Measurements from ENCODE around the gene SRL. TPM values are rescaled to one million over a fixed set of nuclear protein-coding genes. Genes with fewer than 3 reads are reported as not detected.

Gene SRL
- total and polyA plus RNA-seq, 5 donors: 255 to 395 (median 343) TPM

GRCh38 chr16:4182581-4183236 is 59.2 kb downstream of the SRL start:
- DNase-seq (no peak), ATAC-seq (no peak)
- H3K27me3 ChIP-seq (ENCODE audit: control insufficient read depth, insufficient read depth): no peaks in the 10 kb centered on the region
- no peaks in the 10 kb centered on the region for H3K4me1 ChIP-seq (ENCODE audit: control insufficient read depth, insufficient read depth, low read length)
- H3K27ac ChIP-seq (ENCODE audit: low read length): peak overlapping the region; percentile 65
- intact Hi-C loops (cut with DNase I): loop anchor here in 2 of 4 donors (5.0 to 10.0 kb wide), 2 partner anchors 65 to 198 kb away; partner anchors contain the start of gene ADCY9 (in 1 of the 2)
- no peaks in the 10 kb centered on the region for H3K9me3 ChIP-seq (ENCODE audit: control insufficient read depth, low read length)
- 92% methylated on average over 23 of the region's 23 CpGs for WGBS
- peak overlapping the region; percentile 43 for H3K4me3 ChIP-seq (ENCODE audit: low read length)

DNA sequence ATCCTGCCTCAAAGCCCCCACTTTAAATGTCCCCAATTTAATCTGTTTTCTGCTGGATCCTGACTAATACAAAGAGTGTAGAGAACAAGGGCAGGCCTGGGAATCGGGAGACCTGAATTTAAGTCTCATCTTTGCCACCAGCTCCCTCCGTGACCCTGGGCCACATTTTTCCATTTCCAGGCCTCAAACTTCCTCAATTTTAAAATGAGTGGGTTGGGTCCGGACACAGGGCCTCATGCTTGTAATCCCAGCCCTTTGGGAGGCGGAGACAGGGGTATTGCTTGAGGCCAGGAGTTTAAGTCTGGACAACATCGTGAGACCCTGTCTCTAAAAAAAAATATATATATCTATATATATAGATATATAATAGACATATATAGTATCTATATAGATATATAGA is 61.4 kb downstream of the SRL start:
- intact Hi-C loops (cut with DNase I): loop anchor here in 2 of 4 donors (5.0 to 10.0 kb wide), 2 partner anchors 63 to 196 kb away; partner anchors contain the start of gene ADCY9 (in 1 of the 2)
- DNase-seq (no peak), ATAC-seq (no peak)
- no peak overlapping the region for H3K4me3 ChIP-seq (ENCODE audit: low read length)
- no peaks in the 10 kb centered on the region for H3K9me3 ChIP-seq (ENCODE audit: control insufficient read depth, low read length)
- WGBS: 71% methylated on average over 5 of the region's 5 CpGs
- H3K27me3 ChIP-seq (ENCODE audit: control insufficient read depth, insufficient read depth): no peaks in the 10 kb centered on the region
- no peaks in the 10 kb centered on the region for H3K4me1 ChIP-seq (ENCODE audit: control insufficient read depth, insufficient read depth, low read length)
- no peak overlapping the region for H3K27ac ChIP-seq (ENCODE audit: low read length)

- intact Hi-C loops (cut with DNase I): loop anchor here in 3 of 4 donors (5.0 to 10.0 kb wide), 4 partner anchors 55 to 385 kb away; partner anchors contain the start of gene ADCY9 (in 1 of the 3)
- Histone ChIP-seq H3K27me3 (ENCODE audit: control insufficient read depth, insufficient read depth) (no peaks in the 10 kb centered on the region), H3K4me3 (ENCODE audit: low read length) (no peak overlapping the region), H3K9me3 (ENCODE audit: control insufficient read depth, low read length) (no peaks in the 10 kb centered on the region), H3K4me1 (ENCODE audit: control insufficient read depth, insufficient read depth, low read length) (no peaks in the 10 kb centered on the region), H3K27ac (ENCODE audit: low read length) (no peak overlapping the region)
- ATAC-seq: no peak
- no peak for DNase-seq
- WGBS: 80% methylated on average over 8 of the region's 8 CpGs
Observed at GRCh38 chr16:4179763-4180260, 62.1 kb downstream of the SRL start.

GRCh38 chr16:4179020-4179419 is 62.9 kb downstream of the SRL start:
- Histone ChIP-seq H3K27me3 (ENCODE audit: control insufficient read depth, insufficient read depth) (no peaks in the 10 kb centered on the region), H3K4me1 (ENCODE audit: control insufficient read depth, insufficient read depth, low read length) (no peaks in the 10 kb centered on the region), H3K27ac (ENCODE audit: low read length) (no peak overlapping the region), H3K4me3 (ENCODE audit: low read length) (no peak overlapping the region), H3K9me3 (ENCODE audit: control insufficient read depth, low read length) (no peaks in the 10 kb centered on the region)
- intact Hi-C loops (cut with DNase I): loop anchor here in 3 of 4 donors (10.0 kb wide), 3 partner anchors 54 to 384 kb away; no protein-coding TSS in a partner anchor
- 72% methylated on average over 5 of the region's 5 CpGs for WGBS
- DNase-seq: peak in 2 of 3 donors; percentile 41 to 69
- ATAC-seq: no peak

DNA sequence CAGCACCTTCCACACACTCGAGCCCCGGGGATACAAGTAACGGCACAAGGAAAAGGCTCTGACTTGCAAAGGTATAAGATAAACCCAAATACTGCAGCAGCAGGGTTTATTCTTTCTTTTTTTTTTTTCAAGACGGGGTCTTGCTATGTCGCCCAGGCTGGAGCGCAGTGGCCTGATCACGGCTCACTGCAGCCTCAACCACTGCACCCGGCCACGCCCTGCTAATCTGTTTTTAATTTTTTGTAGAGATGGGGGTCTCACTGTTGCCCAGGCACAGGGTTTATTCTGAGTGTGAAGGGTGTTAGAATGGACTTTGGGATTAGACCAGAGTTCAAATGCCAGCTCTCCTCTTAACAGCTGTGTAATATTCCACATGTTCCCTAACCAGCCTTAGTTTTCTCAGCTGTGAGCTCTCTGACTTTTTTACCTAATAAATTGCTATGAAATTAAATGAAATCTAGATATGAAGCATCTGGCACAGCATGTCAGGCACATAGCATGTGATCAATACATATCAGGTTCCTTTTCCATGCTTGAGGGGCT is 63.3 kb downstream of the SRL start:
- Histone ChIP-seq H3K27ac (ENCODE audit: low read length) (no peak overlapping the region), H3K4me3 (ENCODE audit: low read length) (no peak overlapping the region), H3K9me3 (ENCODE audit: control insufficient read depth, low read length) (no peaks in the 10 kb centered on the region), H3K4me1 (ENCODE audit: control insufficient read depth, insufficient read depth, low read length) (no peaks in the 10 kb centered on the region), H3K27me3 (ENCODE audit: control insufficient read depth, insufficient read depth) (no peaks in the 10 kb centered on the region)
- intact Hi-C loops (cut with DNase I): loop anchor here in 3 of 4 donors (10.0 kb wide), 3 partner anchors 54 to 384 kb away; no protein-coding TSS in a partner anchor
- 97% methylated on average over 9 of the region's 9 CpGs for WGBS
- DNase-seq (no peak), ATAC-seq (no peak)

- no peak overlapping the region for H3K27ac ChIP-seq (ENCODE audit: low read length)
- H3K4me3 ChIP-seq (ENCODE audit: low read length): no peak overlapping the region
- WGBS: 77% methylated on average over 5 of the region's 5 CpGs
- H3K4me1 ChIP-seq (ENCODE audit: control insufficient read depth, insufficient read depth, low read length): no peaks in the 10 kb centered on the region
- DNase-seq: no peak
- intact Hi-C loops (cut with DNase I): loop anchor here in 3 of 4 donors (10.0 kb wide), 3 partner anchors 52 to 382 kb away; no protein-coding TSS in a partner anchor
- no peaks in the 10 kb centered on the region for H3K27me3 ChIP-seq (ENCODE audit: control insufficient read depth, insufficient read depth)
- ATAC-seq: no peak
- no peaks in the 10 kb centered on the region for H3K9me3 ChIP-seq (ENCODE audit: control insufficient read depth, low read length)
Observed at GRCh38 chr16:4176906-4177417, 64.9 kb downstream of the SRL start.

DNA sequence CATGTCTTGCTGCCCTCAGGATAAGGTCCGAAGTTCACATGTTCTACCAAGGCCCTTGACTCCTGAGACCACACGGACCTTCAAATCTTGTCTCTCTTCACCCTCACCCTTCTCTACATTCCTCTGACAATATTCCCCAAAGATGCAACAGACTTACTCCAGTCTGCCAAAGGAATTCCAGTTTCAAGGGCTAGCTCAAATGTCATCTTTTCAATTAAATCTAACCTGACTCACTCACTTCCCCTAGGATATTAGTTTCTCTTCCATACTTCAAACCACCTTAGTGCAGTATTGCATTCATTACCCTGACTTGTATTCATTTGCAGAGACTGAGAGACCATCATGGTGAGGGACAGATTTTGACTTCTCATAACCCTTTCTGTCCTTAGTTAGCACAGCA is 66.0 kb downstream of the SRL start:
- H3K4me3 ChIP-seq (ENCODE audit: low read length): no peak overlapping the region
- H3K4me1 ChIP-seq (ENCODE audit: control insufficient read depth, insufficient read depth, low read length): no peaks in the 10 kb centered on the region
- intact Hi-C loops (cut with DNase I): loop anchor here in 3 of 4 donors (10.0 kb wide), 3 partner anchors 51 to 381 kb away; no protein-coding TSS in a partner anchor
- H3K27me3 ChIP-seq (ENCODE audit: control insufficient read depth, insufficient read depth): no peaks in the 10 kb centered on the region
- DNase-seq (no peak), ATAC-seq (no peak)
- H3K27ac ChIP-seq (ENCODE audit: low read length): no peak overlapping the region
- no peaks in the 10 kb centered on the region for H3K9me3 ChIP-seq (ENCODE audit: control insufficient read depth, low read length)
- 86% methylated on average over 2 of the region's 2 CpGs for WGBS

- H3K27ac ChIP-seq (ENCODE audit: low read length): no peak overlapping the region
- DNase-seq: no peak
- no peaks in the 10 kb centered on the region for H3K9me3 ChIP-seq (ENCODE audit: control insufficient read depth, low read length)
- ATAC-seq: no peak
- 74% methylated on average over 3 of the region's 3 CpGs for WGBS
- no peaks in the 10 kb centered on the region for H3K27me3 ChIP-seq (ENCODE audit: control insufficient read depth, insufficient read depth)
- H3K4me1 ChIP-seq (ENCODE audit: control insufficient read depth, insufficient read depth, low read length): no peaks in the 10 kb centered on the region
- intact Hi-C loops (cut with DNase I): loop anchor here in 3 of 4 donors (10.0 kb wide), 3 partner anchors 47 to 377 kb away; no protein-coding TSS in a partner anchor
- no peak overlapping the region for H3K4me3 ChIP-seq (ENCODE audit: low read length)
Observed at GRCh38 chr16:4172070-4172469, 69.8 kb downstream of the SRL start.

- Histone ChIP-seq H3K4me1 (ENCODE audit: control insufficient read depth, insufficient read depth, low read length) (no peaks in the 10 kb centered on the region), H3K27me3 (ENCODE audit: control insufficient read depth, insufficient read depth) (no peaks in the 10 kb centered on the region), H3K9me3 (ENCODE audit: control insufficient read depth, low read length) (no peaks in the 10 kb centered on the region), H3K4me3 (ENCODE audit: low read length) (no peak overlapping the region), H3K27ac (ENCODE audit: low read length) (no peak overlapping the region)
- DNase-seq: no peak
- no peak for ATAC-seq
- intact Hi-C loops (cut with DNase I): no loop called here
- WGBS: 93% methylated on average over 6 of the region's 6 CpGs
Observed at GRCh38 chr16:4169415-4169814, 72.5 kb downstream of the SRL start.

GRCh38 chr16:4166821-4167220 is 75.1 kb downstream of the SRL start:
- H3K4me1 ChIP-seq (ENCODE audit: control insufficient read depth, insufficient read depth, low read length): no peaks in the 10 kb centered on the region
- no peak overlapping the region for H3K27ac ChIP-seq (ENCODE audit: low read length)
- no peak for DNase-seq
- 69% methylated on average over 4 of the region's 4 CpGs for WGBS
- no peaks in the 10 kb centered on the region for H3K27me3 ChIP-seq (ENCODE audit: control insufficient read depth, insufficient read depth)
- intact Hi-C loops (cut with DNase I): no loop called here
- no peak overlapping the region for H3K4me3 ChIP-seq (ENCODE audit: low read length)
- no peaks in the 10 kb centered on the region for H3K9me3 ChIP-seq (ENCODE audit: control insufficient read depth, low read length)
- no peak for ATAC-seq
